ENCODE data around the gene KRT15.

GRCh38 chr17:41492351-41492750, 26.3 kb downstream of the KRT15 start:
- TF ChIP-seq POLR2A (IDR thresholded peaks at IDR 0.05) (no peak), CTCF (IDR thresholded peaks at IDR 0.05) (no peak)

Data from right lobe of liver (tissue), 4 donors.